CD4-positive, alpha-beta memory T cell (primary cell): ENCODE measurements around the gene KPNA1. TPM values are rescaled to one million over a fixed set of nuclear protein-coding genes. Genes with fewer than 3 reads are reported as not detected.

Experiments used
- CTCF ChIA-PET: fragments of 350-600 bp; sonication (Branson Sonifier 250); formaldehyde crosslinking; loops from one replicate; lab custom pipeline; 2021; ENCODE audit warnings: inconsistent platforms; ENCODE audit not compliant: partially characterized antibody; lab: Charles Lee
- POLR2A ChIA-PET: fragments of 350-600 bp; sonication (Branson Sonifier 250); formaldehyde crosslinking; loops from one replicate; lab custom pipeline; 2021; ENCODE audit not compliant: partially characterized antibody; lab: Charles Lee
- DNase-seq, 5 donors: peaks; one replicate each; pipeline versions ENCODE4 v3.0.0 to v3.0.0-alpha.2; 2020 to 2022; ENCODE audit warnings: mixed read lengths in 1 of 5
- H3K27ac ChIP-seq: one replicate; pipeline ENCODE4 v1.7.0; 2013; ENCODE audit warnings: low read depth, low read length
- H3K27me3 ChIP-seq: 2 replicates; pipeline ENCODE4 v1.7.0; 2013; ENCODE audit warnings: mild to moderate bottlenecking, low read length, moderate library complexity; ENCODE audit not compliant: insufficient read depth
- H3K36me3 ChIP-seq: 2 replicates; pipeline ENCODE4 v1.7.0; 2013; ENCODE audit warnings: mild to moderate bottlenecking, low read length, moderate library complexity; ENCODE audit not compliant: insufficient read depth
- H3K4me1 ChIP-seq: 2 replicates; pipeline ENCODE4 v1.7.0; 2013; ENCODE audit warnings: mild to moderate bottlenecking, low read length, moderate library complexity; ENCODE audit not compliant: insufficient read depth
- H3K4me3 ChIP-seq, 2 donors: one replicate each; pipeline ENCODE4 v1.7.0; 2013; ENCODE audit warnings: low read length in 2 of 2, mild to moderate bottlenecking in 1 of 2
- H3K9me3 ChIP-seq, 2 donors: one replicate each; pipeline ENCODE4 v1.7.0; 2013; ENCODE audit warnings: low read length in 2 of 2, control low read depth in 1 of 2; ENCODE audit not compliant: control insufficient read depth in 1 of 2
- H3K27ac Mint-ChIP-seq, 7 donors: one replicate each; pipeline ENCODE4 v1.8.0; 2020 to 2021; ENCODE audit warnings: mixed read lengths in 7 of 7, mild to moderate bottlenecking in 6 of 7, inconsistent platforms in 3 of 7, moderate library complexity in 3 of 7
- H3K27me3 Mint-ChIP-seq, 2 donors: one replicate each; pipeline ENCODE4 v1.8.0; 2020 to 2021; ENCODE audit warnings: mixed read lengths in 2 of 2
- H3K36me3 Mint-ChIP-seq, 2 donors: one replicate each; pipeline ENCODE4 v1.8.0; 2020 to 2021; ENCODE audit warnings: mixed read lengths in 2 of 2, inconsistent platforms in 1 of 2, mild to moderate bottlenecking in 1 of 2
- H3K4me1 Mint-ChIP-seq, 4 donors: one replicate each; pipeline ENCODE4 v1.8.0; 2020 to 2021; ENCODE audit warnings: mixed read lengths in 4 of 4, mild to moderate bottlenecking in 1 of 4
- H3K4me3 Mint-ChIP-seq, 8 donors: one replicate each; pipeline ENCODE4 v1.8.0; 2020 to 2021; ENCODE audit warnings: mixed read lengths in 8 of 8, mild to moderate bottlenecking in 7 of 8, moderate library complexity in 6 of 8, inconsistent platforms in 3 of 8
- H3K9me3 Mint-ChIP-seq, 8 donors: one replicate each; pipeline ENCODE4 v1.8.0; 2020 to 2021; ENCODE audit warnings: mixed read lengths in 8 of 8, mild to moderate bottlenecking in 5 of 8, inconsistent platforms in 3 of 8, moderate library complexity in 1 of 8
- intact Hi-C: fragments of 100-400 bp; cut with micrococcal nuclease; formaldehyde crosslinking; loops from one replicate; pipeline ENCODE4 v1.15.1; 2023
- polyA plus RNA-seq, 2 donors: library from polyadenylated mRNA; unstranded; fragments of 300-500 nt; fragmentation: Illumina TruSeq; gene quantifications; one replicate each; pipeline ENCODE4 v1.2.3, GENCODE V29; 2021
- total RNA-seq, 2 experiments: library from RNA; stranded (reverse); gene quantifications; one replicate each; pipeline ENCODE4 v1.2.3, GENCODE V29; 2021

KPNA1 gene
- total and polyA plus RNA-seq, 4 experiments from 2014 or later, result 45.6 to 71.5 (median 59.4) TPM

DNA sequence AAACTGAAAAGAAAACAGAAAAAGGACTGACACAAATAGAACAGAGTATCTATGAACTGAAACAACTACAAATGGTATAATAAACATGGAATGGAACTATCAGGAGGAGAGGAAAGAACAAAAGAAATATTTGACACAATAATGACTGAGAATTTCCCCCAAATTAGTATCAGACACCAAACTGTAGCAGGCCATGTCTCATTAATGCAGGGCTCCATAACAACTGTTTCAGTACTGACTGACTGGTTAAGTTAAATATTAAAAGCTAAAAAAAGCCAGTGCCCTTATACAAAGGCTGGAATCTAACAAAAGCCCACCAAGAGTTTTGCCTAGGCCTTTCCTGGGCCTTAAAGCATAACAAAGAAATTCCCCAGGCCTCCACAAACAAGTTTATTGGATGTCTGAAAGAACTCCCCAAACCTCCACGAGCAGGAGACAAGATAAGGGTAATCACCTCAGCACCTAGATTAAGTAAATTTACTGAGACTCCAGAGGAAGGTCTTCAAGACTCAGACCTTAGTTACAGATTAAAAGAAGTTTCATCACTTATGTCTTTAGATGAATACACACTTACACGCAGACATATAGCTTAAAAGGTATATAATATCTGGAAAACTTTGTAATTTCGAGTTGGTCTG lies 45.7 kb downstream of the KPNA1 start:
- Histone ChIP-seq H3K4me1 (peaks cover 38% of the 10 kb centered on the region), H3K4me3 (no peak overlapping the region), H3K36me3 (no peaks in the 10 kb centered on the region), H3K27ac (no peak overlapping the region), H3K9me3 (no peaks in the 10 kb centered on the region), H3K27me3 (no peaks in the 10 kb centered on the region)
- Mint-ChIP-seq H3K27me3 (no peaks in the 10 kb centered on the region), H3K36me3 (peaks cover 16 to 18% of the 10 kb centered on the region in 2 donors), H3K27ac (peak overlapping the region in 5 of 7 donors; percentile 12 to 74 (median 32)), H3K4me1 (peaks cover 33 to 63% (median 52%) of the 10 kb centered on the region in 4 donors), H3K9me3 (peaks cover 0 to 1% (median 0%) of the 10 kb centered on the region in 8 donors), H3K4me3 (peak overlapping the region in 2 of 8 donors; percentile 4 to 23)
- POLR2A ChIA-PET, result no interaction called here
- DNase-seq, result no peak
- CTCF ChIA-PET, result no interaction called here
- intact Hi-C loops, result loop anchor here (5.0 kb wide), 1 partner anchor 43 kb away; the partner anchor contains the start of gene KPNA1

DNA sequence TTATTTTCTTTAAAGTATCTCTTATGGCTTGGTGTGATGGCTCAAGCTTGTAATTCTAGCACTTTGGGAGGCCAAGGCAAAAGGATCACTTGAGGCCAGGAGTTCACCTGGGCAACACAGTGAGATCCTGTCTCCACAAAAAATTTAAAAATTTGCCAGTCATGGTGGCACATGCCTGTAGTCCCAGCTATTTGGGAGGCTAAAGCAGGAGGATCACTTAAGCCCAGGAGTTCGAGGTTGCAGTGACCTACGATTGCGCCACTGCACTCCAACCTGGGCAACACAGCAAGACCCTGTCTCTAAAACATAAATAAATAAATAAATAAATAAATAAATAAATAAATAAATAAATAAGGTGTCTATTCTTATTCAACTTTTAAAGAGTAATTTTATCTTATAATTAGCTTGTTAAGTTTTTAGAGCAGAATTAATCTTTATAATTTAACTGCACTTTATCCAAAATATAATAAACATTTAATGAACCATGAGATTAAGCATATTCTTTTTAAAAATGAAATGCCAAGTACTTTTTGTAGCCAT lies 48.0 kb downstream of the KPNA1 start:
- ChIA-PET POLR2A (interaction anchor here (1.0 kb wide), 1 partner anchor 83 kb away, joined by 3 read pairs; the partner anchor contains the start of gene FAM162A), CTCF (no interaction called here)
- Mint-ChIP-seq H3K9me3 (peaks cover 0 to 1% (median 0%) of the 10 kb centered on the region in 8 donors), H3K4me1 (peaks cover 18 to 40% (median 32%) of the 10 kb centered on the region in 4 donors), H3K27ac (no peak overlapping the region), H3K4me3 (no peak overlapping the region), H3K27me3 (no peaks in the 10 kb centered on the region), H3K36me3 (peaks cover 23 to 36% of the 10 kb centered on the region in 2 donors)
- peaks cover 21% of the 10 kb centered on the region for H3K4me1 ChIP-seq
- H3K27me3 ChIP-seq, result no peaks in the 10 kb centered on the region
- peaks cover 5% of the 10 kb centered on the region for H3K36me3 ChIP-seq
- H3K4me3 ChIP-seq, result no peak overlapping the region
- DNase-seq, result no peak
- H3K27ac ChIP-seq, result no peak overlapping the region
- intact Hi-C loops, result loop anchor here (5.0 kb wide), 1 partner anchor 46 kb away; the partner anchor contains the start of gene KPNA1
- H3K9me3 ChIP-seq, result no peaks in the 10 kb centered on the region

DNA sequence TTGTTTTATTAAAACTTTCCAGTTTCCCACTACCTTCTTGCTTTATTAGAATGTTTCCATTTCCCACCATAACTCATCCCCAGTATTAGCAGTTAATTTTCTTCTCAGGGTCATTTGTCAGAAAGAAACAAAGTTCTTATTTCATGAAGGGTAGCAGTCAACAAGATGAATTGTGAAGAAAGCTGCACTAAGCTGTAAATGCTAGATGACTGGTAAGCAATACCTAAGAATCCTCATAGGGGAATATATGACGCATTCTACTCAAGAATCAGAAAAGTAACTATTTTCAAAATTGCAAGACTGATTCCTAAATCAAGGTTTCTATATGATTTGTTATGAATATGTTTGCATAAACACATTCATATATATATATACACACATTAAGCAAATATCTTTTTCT lies 50.1 kb downstream of the KPNA1 start:
- intact Hi-C loops, result loop anchor here (5.0 kb wide), 1 partner anchor 48 kb away; the partner anchor contains the start of gene KPNA1
- Histone ChIP-seq H3K9me3 (no peaks in the 10 kb centered on the region), H3K27ac (no peak overlapping the region), H3K36me3 (peaks cover 6% of the 10 kb centered on the region), H3K4me1 (peaks cover 8% of the 10 kb centered on the region), H3K4me3 (no peak overlapping the region), H3K27me3 (no peaks in the 10 kb centered on the region)
- POLR2A ChIA-PET, result no interaction called here
- H3K4me3 Mint-ChIP-seq, result no peak overlapping the region
- DNase-seq, result no peak
- H3K9me3 Mint-ChIP-seq, result no peaks in the 10 kb centered on the region
- H3K27ac Mint-ChIP-seq, result peak overlapping the region in 2 of 7 donors; percentile 5 to 66
- no peaks in the 10 kb centered on the region for H3K27me3 Mint-ChIP-seq
- peaks cover 26 to 46% of the 10 kb centered on the region in 2 donors for H3K36me3 Mint-ChIP-seq
- H3K4me1 Mint-ChIP-seq, result peaks cover 14 to 22% (median 19%) of the 10 kb centered on the region in 4 donors
- CTCF ChIA-PET, result no interaction called here

DNA sequence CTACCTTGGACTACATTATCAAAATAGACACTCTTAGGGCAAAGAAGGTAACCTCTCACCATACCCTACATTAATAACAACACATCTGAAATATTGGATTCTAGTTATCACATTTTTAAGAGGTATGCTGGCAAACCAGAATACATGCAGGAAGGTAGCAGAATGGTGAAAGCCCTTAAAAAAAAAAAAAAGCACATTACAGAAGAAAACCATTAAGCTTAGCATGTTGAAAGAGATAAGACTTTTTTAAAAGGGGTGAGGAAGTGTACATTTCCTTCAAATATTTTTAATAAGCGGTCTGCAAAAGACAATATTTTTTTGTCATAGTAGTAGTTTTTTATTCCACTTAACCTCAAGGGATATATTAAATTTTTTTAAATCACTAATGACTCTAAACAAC lies 52.3 kb downstream of the KPNA1 start:
- peaks cover 22% of the 10 kb centered on the region for H3K36me3 ChIP-seq
- Mint-ChIP-seq H3K27me3 (no peaks in the 10 kb centered on the region), H3K9me3 (no peaks in the 10 kb centered on the region), H3K27ac (no peak overlapping the region), H3K4me1 (peaks cover 0 to 7% (median 3%) of the 10 kb centered on the region in 4 donors), H3K36me3 (peaks cover 36 to 64% of the 10 kb centered on the region in 2 donors), H3K4me3 (no peak overlapping the region)
- POLR2A ChIA-PET, result no interaction called here
- no peak overlapping the region for H3K27ac ChIP-seq
- DNase-seq, result no peak
- no peaks in the 10 kb centered on the region for H3K9me3 ChIP-seq
- CTCF ChIA-PET, result interaction anchor here (0.6 kb wide), 1 partner anchor 23 kb away, joined by 3 read pairs; no protein-coding TSS in a partner anchor
- intact Hi-C loops, result no loop called here
- H3K4me3 ChIP-seq, result no peak overlapping the region
- no peaks in the 10 kb centered on the region for H3K27me3 ChIP-seq
- no peaks in the 10 kb centered on the region for H3K4me1 ChIP-seq

DNA sequence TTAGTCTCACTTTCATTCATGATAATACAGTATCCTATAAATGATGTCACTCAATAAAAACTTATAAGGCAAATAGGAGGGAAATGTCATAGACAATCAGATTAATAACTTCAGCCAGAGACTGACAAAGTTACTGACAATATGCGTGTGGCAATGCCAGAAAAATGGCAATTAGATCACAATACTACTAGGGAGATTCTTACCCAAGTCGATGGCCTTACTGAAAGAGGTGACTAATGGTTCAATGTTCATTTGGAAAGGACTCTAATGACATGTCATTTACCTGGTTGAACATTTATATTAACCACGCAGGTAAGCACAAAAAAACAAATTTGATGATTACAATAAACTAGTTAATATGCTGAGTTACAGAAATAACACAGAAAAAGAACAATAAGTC lies 52.9 kb downstream of the KPNA1 start:
- POLR2A ChIA-PET, result no interaction called here
- Histone ChIP-seq H3K36me3 (peaks cover 27% of the 10 kb centered on the region), H3K4me1 (no peaks in the 10 kb centered on the region), H3K27me3 (no peaks in the 10 kb centered on the region), H3K9me3 (no peaks in the 10 kb centered on the region), H3K4me3 (no peak overlapping the region), H3K27ac (no peak overlapping the region)
- Mint-ChIP-seq H3K4me3 (no peak overlapping the region), H3K27ac (peak overlapping the region in 3 of 7 donors; percentile 32 to 59 (median 53)), H3K36me3 (peaks cover 32 to 66% of the 10 kb centered on the region in 2 donors), H3K9me3 (no peaks in the 10 kb centered on the region), H3K4me1 (peaks cover 0 to 6% (median 1%) of the 10 kb centered on the region in 4 donors), H3K27me3 (no peaks in the 10 kb centered on the region)
- CTCF ChIA-PET, result interaction anchor here (0.6 kb wide), 1 partner anchor 23 kb away, joined by 3 read pairs; no protein-coding TSS in a partner anchor
- no peak for DNase-seq
- intact Hi-C loops, result no loop called here

DNA sequence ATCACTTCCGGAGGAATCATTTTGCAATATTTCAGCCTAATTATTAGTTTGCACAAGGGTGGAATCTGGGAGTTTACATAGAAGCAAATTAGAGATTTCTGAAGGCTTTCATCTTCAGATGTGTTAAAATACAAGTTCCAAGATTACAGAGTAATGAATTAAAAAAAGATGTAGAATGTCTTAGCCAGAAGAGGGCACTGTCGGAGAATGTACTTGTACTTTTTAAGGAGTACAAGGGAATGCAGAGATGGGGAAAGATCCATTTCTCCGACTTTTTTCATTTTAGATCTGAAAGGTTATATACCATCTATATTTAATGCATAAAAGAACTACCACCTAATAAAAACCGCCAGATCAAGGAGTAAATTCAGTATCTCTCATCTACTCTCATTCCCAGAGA lies 55.7 kb downstream of the KPNA1 start:
- H3K4me1 ChIP-seq, result no peaks in the 10 kb centered on the region
- no peak overlapping the region for H3K4me3 Mint-ChIP-seq
- peaks cover 0 to 6% (median 1%) of the 10 kb centered on the region in 4 donors for H3K4me1 Mint-ChIP-seq
- H3K27me3 ChIP-seq, result no peaks in the 10 kb centered on the region
- no peaks in the 10 kb centered on the region for H3K9me3 Mint-ChIP-seq
- CTCF ChIA-PET, result interaction anchor here (1.2 to 1.4 kb wide), 2 partner anchors 75 to 82 kb away, joined by 3 read pairs; partner anchors contain the start of gene FAM162A
- H3K27ac ChIP-seq, result no peak overlapping the region
- no peak for DNase-seq
- POLR2A ChIA-PET, result interaction anchor here (0.6 kb wide), 1 partner anchor 55 kb away, joined by 3 read pairs; no protein-coding TSS in a partner anchor
- no peak overlapping the region for H3K4me3 ChIP-seq
- H3K27me3 Mint-ChIP-seq, result no peaks in the 10 kb centered on the region
- peak overlapping the region in 3 of 7 donors; percentile 43 to 70 (median 55) for H3K27ac Mint-ChIP-seq
- intact Hi-C loops, result no loop called here
- no peaks in the 10 kb centered on the region for H3K9me3 ChIP-seq
- H3K36me3 ChIP-seq, result peaks cover 34% of the 10 kb centered on the region
- H3K36me3 Mint-ChIP-seq, result peaks cover 42 to 73% of the 10 kb centered on the region in 2 donors

DNA sequence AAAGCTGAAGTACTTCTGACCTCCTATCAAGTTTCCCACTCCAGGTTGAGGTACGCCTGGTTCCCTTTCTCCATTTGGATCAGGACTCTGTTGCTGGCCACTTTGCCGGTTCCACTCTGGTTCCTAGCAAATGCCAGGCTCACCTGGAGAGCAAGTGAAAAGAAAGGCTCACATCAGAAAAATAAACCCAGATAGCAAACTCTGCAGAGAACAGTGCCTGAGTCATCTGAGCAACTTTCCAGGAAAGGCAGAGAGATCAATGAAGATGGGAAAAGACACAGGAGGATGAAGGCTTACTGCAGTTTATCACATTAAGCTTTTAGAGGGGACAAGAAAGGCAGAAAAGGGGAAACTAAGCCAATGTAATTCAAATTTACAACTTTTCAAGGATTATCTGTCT lies 57.0 kb downstream of the KPNA1 start:
- peak overlapping the region in 4 of 7 donors; percentile 23 to 75 (median 48) for H3K27ac Mint-ChIP-seq
- no peaks in the 10 kb centered on the region for H3K27me3 Mint-ChIP-seq
- H3K4me3 ChIP-seq, result no peak overlapping the region
- ChIA-PET POLR2A (interaction anchor here (0.8 kb wide), 1 partner anchor 74 kb away, joined by 4 read pairs; the partner anchor contains the start of gene FAM162A), CTCF (interaction anchor here (1.2 kb wide), 1 partner anchor 83 kb away, joined by 3 read pairs; no protein-coding TSS in a partner anchor)
- H3K4me3 Mint-ChIP-seq, result no peak overlapping the region
- peaks cover 41 to 68% of the 10 kb centered on the region in 2 donors for H3K36me3 Mint-ChIP-seq
- H3K4me1 Mint-ChIP-seq, result peaks cover 0 to 6% (median 1%) of the 10 kb centered on the region in 4 donors
- H3K27ac ChIP-seq, result no peak overlapping the region
- no peaks in the 10 kb centered on the region for H3K9me3 Mint-ChIP-seq
- peaks cover 42% of the 10 kb centered on the region for H3K36me3 ChIP-seq
- no peak for DNase-seq
- no peaks in the 10 kb centered on the region for H3K4me1 ChIP-seq
- intact Hi-C loops, result no loop called here
- no peaks in the 10 kb centered on the region for H3K9me3 ChIP-seq
- no peaks in the 10 kb centered on the region for H3K27me3 ChIP-seq
